GM19099 (cell line): ENCODE data around the gene URM1.

Experiments
- POLR2A ChIP-seq: IDR thresholded peaks from 3 replicates; pipeline ENCODE4 v1.6.1; 2011; ENCODE audit warnings: low read depth; ENCODE audit not compliant: insufficient read length; ENCODE audit errors: extremely low read depth

The URM1 gene

DNA sequence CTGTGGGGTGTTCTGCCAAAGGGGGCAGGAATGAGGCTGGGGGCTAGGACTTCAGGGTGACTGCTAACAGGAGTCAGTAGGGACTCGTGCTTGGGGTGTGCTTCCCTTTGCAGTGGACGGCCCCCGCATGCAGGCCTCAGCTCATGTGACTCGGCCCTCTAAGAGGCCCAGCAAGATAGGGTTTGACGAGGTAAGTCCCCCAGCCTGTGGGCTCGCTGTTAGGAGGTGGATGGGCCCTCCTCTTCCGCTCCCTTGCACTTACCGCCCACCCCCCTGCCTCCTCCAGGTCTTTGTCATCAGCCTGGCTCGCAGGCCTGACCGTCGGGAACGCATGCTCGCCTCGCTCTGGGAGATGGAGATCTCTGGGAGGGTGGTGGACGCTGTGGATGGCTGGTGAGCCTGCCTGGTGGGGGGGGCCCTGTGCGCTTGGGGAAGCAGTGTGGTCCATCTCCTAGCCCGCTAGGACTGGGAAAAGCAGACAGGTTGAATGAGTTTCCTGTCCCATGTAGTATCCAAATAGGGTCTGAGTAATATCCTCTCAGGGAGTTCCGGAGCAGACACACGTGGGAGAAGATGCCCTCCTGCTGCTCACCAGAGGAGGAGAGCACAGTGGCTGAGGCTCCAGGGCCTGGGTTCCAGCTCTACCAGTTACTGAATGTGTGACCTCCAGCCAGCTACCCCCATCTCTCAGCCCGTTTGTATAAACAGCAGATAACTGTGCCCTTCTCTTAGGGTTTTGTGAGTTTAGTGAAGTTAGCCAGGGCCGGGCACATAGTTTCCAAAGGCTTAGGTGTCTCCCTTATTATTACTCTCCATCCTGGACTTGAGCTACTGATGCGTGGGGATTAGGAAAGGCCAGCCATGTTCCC, 57.7 kb downstream of the URM1 start:
- no peak for TF ChIP-seq POLR2A

DNA sequence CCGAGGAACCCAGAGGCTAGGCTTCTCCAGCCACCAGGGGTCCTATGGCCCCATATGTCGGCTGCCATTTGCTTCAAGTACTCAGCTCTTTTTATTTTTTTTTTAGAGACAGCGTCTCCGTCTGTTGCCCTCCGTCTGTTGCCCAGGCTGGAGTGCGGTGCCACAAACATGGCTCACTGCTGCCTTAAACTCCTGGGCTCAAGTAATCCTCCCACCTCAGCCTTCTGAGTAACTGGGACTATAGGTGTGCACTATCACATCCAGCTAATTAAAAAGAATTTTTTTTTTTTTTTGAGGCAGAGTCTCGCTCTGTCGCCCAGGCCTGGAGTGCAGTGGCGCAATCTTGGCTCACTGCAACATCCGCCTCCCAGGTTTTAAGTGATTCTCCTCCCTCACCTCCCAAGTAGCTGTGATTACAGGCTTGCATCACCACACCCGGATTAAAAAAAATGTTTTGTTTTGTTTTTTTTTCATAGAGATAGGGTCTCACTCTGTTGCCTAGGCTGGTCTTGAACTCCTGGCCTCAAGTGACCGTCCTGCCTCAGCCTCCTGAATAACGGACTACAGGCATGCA, 58.4 kb downstream of the URM1 start:
- TF ChIP-seq POLR2A: no peak

DNA sequence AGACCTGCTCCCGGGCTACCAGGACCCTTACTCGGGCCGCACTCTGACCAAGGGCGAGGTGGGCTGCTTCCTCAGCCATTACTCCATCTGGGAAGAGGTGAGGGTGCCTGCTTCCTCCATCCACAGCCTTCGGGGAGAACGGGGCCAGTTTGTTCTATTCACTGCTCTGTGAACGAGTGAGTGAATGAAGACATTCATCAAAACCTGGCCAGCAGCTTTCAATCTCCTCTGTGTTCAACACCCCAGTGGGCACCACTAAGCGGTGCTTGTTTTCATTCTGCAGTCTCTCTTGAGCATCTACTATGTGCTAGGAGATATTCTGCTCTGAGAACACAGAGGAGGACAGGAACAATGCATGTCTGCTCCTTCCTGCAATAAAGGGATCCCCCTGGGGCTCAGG, 60.0 kb downstream of the URM1 start:
- no peak for TF ChIP-seq POLR2A

DNA sequence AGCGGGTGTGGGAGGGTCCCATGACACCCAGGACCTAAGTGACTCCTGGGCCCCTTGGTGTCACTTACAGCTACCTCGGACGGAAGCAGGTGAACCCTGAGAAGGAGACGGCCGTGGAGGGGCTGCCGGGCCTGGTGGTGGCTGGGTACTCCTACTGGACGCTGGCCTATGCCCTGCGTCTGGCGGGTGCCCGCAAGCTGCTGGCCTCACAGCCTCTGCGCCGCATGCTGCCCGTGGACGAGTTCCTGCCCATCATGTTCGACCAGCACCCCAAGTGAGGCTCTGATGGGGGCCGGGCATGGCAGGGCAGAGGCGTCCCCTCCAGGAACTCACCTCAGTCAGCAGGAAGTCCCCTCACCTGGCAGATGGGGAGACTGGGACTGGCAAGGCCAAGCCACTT, 63.2 kb downstream of the URM1 start:
- no peak for TF ChIP-seq POLR2A

DNA sequence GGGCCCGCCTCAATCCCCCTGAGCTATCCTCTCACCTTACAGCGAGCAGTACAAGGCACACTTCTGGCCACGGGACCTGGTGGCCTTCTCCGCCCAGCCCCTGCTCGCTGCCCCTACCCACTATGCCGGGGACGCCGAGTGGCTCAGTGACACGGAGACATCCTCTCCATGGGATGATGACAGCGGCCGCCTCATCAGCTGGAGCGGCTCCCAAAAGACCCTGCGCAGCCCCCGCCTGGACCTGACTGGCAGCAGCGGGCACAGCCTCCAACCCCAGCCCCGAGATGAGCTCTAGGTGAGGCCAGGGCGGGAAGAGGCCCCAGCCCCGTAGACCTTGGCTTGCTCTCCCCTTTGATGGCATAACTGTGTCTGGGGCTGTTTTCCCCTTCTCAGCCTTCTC, 64.4 kb downstream of the URM1 start:
- no peak for TF ChIP-seq POLR2A

DNA sequence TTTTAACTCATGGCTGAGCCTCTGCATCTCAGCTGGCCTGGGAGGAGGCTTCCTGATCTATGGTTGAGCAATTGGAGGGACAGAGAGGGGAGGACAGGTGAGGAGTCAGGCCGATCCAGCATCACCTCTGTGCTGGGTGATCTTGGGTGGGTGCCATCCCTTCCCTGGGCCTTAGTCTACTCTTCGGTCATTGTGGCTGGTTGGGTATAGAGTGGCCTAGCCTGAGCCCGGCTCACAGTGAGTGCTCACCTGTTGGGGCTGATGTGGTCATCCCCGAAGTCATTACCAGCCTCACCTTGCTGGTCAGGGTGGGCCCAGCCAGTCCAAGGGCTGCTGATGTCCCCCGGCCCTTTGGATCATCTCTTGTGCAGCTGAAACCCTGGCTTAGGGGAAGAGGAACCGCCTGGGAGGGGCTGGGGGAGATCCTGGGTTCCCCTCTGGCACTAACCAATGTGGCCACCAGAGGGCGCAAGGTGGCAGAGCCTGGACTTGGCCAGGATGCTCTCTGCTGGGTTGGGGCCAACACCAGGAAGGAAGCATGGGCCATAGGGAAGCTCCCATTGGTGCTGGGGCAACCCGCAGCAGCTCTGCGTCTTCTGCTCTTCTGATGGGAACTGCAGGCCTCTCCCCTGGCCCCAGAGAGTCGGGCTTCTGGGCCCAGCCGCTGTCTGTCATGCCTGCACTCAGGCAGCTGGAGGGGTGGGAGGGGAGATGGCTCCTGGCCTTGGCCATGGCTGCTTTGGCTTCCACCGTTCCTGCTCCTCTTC, 67.4 kb downstream of the URM1 start:
- no peak for TF ChIP-seq POLR2A

DNA sequence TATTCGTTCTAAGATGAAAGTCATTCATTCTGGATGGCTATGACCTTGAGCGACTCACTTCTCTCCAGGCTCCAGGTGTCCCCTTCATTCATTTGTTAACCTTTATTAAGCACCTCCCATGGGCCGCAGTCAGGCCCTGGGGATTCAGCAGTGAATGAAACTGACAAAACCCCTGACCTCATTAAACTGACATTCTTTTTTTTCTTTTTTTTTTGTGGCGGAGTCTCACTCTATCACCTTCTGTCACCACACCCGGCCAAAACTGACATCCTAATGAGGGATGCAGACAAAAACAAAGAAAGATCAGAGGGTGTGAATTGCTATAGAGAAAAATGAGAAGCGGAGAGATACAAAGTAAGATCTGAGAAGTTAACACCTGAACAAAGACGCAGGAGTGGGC, 68.1 kb downstream of the URM1 start:
- TF ChIP-seq POLR2A: no peak
